ENCODE measurements around the gene FAM24A.
A peak's percentile ranks its signal among the peaks of the same experiment; 100 is the strongest.
"Not testable (repeated sequence)": the region's sequence is repeated elsewhere in the genome, so short reads cannot be mapped to it uniquely, and the experiment has no call there.

The FAM24A gene

DNA sequence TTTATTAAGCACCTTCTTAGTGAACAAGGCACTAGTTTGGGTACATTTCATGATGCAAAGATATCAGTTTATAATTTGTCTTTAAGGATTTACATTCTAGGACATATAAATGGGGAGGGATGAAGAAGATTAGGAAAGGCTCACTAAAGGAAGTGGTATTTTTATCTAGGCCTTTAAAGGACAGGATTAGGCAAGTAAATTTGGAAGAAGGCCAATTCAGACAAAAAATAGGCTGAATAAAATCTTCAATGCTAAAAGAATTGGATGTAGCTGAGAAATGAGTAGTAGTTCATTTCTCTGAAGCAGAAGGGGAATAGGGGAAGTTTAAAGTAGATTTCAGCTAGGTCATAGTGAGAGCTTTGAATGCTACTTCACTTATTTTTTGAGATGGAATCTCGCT lies 26.2 kb upstream of the FAM24A start:
- Mint-ChIP-seq H3K27ac (no peak overlapping the region), H3K27me3 (no peaks in the 10 kb centered on the region), H3K4me3 (no peak overlapping the region), H3K4me1 (peaks cover 11% of the 10 kb centered on the region), H3K9me3 (no peaks in the 10 kb centered on the region), H3K36me3 (peaks cover 16% of the 10 kb centered on the region)
- ATAC-seq, result no peak

DNA sequence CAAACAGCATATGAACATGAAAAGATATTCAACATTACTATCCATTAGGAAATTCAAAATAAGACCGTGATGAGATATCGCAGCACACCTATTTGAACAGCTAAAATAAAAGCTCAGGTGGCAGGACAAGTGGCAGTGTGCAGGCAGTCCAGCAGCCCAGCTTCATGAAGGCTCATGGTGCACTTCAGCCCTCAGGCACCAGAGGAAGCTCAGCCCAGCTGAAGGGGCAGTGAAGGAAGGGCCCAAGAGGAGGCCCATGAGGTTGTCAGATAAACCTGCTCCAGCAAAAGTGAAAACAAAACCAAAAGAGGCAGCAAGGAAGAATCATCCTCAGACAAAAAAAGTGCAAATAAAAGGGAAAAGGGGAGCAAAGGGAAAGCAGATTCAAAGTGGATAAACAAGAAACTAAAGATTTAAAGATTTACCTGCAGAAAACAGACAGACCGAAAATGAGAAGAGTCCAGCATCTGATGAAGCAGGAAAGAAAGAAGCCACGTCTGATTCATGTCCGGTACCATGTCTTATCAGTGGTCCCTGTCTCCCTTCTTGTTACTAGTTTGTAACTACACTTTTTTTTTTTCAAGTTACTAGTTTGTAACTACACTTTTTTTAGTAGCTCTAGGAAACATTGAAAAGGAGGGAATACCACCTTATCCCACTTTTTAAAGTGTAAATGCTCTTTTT lies 16.0 kb upstream of the FAM24A start:
- Mint-ChIP-seq H3K4me3 (no peak overlapping the region), H3K36me3 (no peaks in the 10 kb centered on the region), H3K27me3 (no peaks in the 10 kb centered on the region), H3K9me3 (no peaks in the 10 kb centered on the region), H3K4me1 (no peaks in the 10 kb centered on the region), H3K27ac (no peak overlapping the region)
- ATAC-seq, result no peak

DNA sequence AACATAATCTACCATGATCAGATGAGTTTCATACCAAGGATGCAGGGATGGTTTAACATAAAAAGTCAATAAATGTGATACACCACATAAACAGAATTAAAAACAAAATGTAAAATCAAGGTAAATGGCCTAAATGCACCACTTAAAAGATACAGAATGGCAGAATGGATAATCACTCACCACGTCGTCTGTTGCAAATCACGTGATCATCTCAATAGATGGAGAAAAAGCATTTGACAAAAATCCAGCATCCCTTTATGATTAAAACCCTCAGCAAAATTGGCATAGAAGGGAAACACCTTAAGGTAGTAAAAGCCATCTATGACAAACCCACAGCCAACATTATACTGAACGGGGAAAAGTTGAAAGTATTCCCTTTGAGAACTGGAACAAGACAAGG lies 6.5 kb upstream of the FAM24A start:
- not testable (repeated sequence) for H3K27ac Mint-ChIP-seq, H3K4me3 Mint-ChIP-seq, ATAC-seq, H3K4me1 Mint-ChIP-seq
- H3K36me3 Mint-ChIP-seq, result peaks cover 13% of the 10 kb centered on the region
- H3K9me3 Mint-ChIP-seq, result peaks cover 11% of the 10 kb centered on the region
- peaks cover 30% of the 10 kb centered on the region for H3K27me3 Mint-ChIP-seq

DNA sequence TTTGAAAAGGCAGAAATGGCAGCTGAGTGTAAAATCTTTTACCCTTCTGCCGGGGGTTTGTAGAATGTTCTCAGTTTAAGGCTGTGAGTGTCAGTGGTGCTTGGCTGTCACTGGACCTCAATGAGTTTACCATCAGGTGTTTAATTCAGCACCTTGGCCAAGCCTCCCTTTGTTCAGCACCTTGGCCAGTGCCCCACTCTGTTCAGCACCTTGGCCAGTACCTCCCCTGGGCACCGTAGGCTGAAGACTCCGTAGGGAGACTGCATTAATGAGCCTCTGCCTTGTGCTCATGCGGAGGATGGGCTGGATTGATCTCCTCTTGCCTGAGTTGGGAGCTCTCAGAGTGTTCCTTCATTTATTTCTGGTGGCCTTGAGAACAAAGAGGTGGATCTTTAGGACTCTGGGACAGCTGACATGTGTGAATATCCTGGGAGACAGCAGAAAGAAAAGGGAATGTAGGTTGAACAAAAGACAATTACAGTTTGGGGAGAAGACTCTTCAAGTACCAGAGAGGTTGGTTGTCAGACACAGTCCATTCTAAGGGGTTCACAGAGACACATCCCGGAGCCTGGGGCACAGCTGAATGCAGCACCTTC lies 1.6 kb downstream of the FAM24A start:
- peaks cover 2% of the 10 kb centered on the region for H3K9me3 Mint-ChIP-seq
- no peak for ATAC-seq
- H3K4me1 Mint-ChIP-seq, result no peaks in the 10 kb centered on the region
- no peaks in the 10 kb centered on the region for H3K27me3 Mint-ChIP-seq
- no peaks in the 10 kb centered on the region for H3K36me3 Mint-ChIP-seq
- no peak overlapping the region for H3K4me3 Mint-ChIP-seq
- H3K27ac Mint-ChIP-seq, result no peak overlapping the region

DNA sequence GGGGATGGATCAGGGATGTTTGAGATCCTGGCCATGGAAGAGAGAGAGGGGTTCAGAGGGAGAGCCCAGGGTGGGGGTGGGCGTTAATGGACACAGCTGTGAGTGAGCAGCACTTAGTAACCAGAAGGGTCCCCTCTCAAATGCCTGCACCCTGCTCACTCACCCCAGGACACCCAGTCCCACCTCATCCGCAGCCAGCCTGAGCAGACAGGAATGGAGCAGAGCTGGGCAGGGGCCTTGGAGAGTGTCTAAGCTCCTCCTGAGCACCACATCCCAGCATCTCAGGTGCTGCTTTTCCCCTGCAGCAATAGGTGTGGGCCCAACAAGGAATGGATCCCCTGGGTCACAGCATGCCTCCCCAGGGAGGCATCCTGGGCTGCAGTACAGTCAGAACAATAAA lies 5.3 kb downstream of the FAM24A start:
- H3K4me1 Mint-ChIP-seq, result no peaks in the 10 kb centered on the region
- H3K4me3 Mint-ChIP-seq, result no peak overlapping the region
- ATAC-seq, result no peak
- no peaks in the 10 kb centered on the region for H3K27me3 Mint-ChIP-seq
- no peak overlapping the region for H3K27ac Mint-ChIP-seq
- peaks cover 5% of the 10 kb centered on the region for H3K9me3 Mint-ChIP-seq
- peaks cover 6% of the 10 kb centered on the region for H3K36me3 Mint-ChIP-seq

DNA sequence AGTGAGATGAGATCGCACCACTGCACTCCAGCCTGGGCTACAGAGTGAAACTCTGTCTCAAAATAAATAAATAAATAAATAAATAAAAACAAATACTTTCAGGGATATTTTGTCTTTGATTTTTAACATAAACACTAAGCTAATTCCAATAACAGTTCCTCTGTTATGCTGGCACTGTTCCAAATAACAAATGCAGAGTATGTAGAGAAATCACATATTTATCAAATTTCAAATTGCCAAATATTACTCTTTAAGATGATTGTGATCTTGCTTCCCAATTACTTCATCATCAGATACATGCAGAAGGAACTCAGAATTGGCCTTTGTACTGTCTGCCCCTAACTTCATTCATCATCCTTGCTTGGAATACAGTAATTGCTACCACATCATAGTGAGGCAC lies 19.7 kb downstream of the FAM24A start:
- Mint-ChIP-seq H3K36me3 (peaks cover 6% of the 10 kb centered on the region), H3K9me3 (no peaks in the 10 kb centered on the region), H3K27me3 (no peaks in the 10 kb centered on the region), H3K4me3 (no peak overlapping the region), H3K4me1 (no peaks in the 10 kb centered on the region), H3K27ac (no peak overlapping the region)
- no peak for ATAC-seq

DNA sequence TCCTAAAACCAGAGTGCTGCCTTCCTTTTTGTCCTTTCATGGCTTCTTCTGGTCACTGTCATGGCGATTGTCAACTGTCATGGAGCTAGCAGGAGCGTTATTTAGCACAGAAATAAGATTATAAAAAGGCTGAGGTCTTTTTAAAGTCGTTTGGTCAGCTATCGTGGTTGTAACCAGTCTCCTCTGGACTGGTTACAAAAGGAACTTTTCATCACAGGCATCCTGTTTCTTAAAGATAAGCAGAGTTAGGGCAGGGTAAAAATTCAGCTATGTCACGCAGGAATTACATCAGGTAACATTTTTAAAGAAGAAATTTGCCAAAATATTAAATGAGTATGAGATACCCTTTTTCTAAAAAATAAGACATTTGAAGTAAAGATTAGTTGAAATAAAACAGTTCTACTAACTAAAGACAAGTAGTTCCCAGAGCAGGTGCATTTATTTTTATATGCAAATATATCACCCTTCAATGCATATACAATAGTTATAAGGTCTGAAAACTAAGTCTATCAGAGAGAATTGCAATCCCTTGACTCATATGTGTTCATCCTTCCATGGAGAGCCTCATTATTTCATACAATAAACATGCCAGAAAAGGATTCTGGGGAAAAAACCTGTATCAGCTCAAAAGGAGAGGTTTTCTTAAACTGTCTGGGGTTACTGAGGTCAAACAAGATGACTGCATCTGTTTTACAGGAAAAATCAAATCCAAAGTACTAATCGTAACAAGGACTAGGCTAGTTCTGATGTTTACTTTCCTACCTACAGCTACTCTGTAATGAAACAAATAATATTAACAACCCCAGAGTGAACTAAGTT lies 20.9 kb downstream of the FAM24A start:
- peaks cover 11% of the 10 kb centered on the region for H3K36me3 Mint-ChIP-seq
- no peaks in the 10 kb centered on the region for H3K9me3 Mint-ChIP-seq
- ATAC-seq, result no peak
- H3K27ac Mint-ChIP-seq, result no peak overlapping the region
- H3K27me3 Mint-ChIP-seq, result no peaks in the 10 kb centered on the region
- no peak overlapping the region for H3K4me3 Mint-ChIP-seq
- H3K4me1 Mint-ChIP-seq, result no peaks in the 10 kb centered on the region

DNA sequence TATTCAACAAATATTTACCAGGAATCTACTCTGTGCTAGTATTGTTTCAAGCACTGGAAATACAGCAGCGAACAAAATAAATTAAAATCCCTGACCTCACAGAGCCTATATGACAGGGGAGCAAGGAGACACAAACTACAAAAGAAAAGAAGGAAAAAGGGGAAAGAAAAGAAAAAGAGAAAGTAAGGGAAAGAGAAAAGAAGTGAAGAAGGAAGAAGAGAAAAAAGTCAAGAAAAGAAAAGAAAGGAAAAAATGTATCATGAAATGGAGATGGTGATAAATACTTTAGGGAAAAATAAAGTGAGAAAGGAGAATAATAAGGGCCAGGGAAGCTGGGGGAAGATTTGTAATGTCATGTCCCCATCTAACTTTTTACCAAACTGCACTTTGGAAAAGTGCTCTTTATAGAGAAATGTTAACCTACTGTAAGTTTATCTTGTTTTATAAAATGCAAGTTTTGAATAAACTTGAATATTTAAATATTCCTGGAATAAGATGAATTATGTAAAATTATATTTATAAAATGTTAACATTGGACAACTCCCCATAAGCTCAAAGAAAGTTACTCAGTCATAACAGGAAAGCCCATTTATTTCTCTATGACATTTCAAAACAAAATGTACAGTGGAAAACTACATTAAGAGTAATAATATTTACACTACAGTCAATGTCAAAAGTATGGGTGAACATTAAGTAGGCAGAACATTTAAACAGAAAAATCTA lies 28.9 kb downstream of the FAM24A start:
- H3K4me3 Mint-ChIP-seq, result no peak overlapping the region
- no peaks in the 10 kb centered on the region for H3K9me3 Mint-ChIP-seq
- no peak for ATAC-seq
- H3K27ac Mint-ChIP-seq, result no peak overlapping the region
- peaks cover 46% of the 10 kb centered on the region for H3K36me3 Mint-ChIP-seq
- no peaks in the 10 kb centered on the region for H3K4me1 Mint-ChIP-seq
- no peaks in the 10 kb centered on the region for H3K27me3 Mint-ChIP-seq

DNA sequence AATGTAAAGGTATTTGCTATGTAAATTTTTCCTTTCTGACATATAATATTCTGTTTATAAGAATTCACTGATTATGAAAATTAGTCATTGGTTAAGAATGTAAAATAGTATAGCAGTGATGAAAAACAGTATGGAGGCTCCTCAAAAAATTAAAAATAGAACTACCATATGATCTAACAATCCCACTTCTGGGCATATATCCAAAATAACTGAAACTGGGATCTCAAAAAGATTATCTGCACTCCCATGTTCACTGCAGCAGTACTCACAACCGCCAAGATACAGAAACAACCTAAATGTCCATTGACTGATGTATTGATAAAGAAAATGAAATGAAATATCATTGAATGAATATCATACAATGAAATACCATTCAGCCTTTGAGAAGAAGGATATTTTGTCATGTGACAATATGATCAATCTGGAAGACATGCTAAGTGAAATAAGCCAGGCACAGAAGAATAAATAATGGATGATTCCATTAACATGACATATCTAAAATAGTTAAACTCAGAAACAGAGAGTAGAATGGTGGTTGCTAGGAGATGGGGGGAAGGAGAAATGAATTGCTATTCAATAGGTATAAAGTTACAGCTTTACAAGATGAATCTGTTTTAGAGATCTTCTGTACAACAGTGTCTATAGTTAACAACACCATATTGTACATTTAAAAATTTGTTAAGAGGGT lies 29.6 kb downstream of the FAM24A start:
- H3K27ac Mint-ChIP-seq, result no peak overlapping the region
- H3K36me3 Mint-ChIP-seq, result peaks cover 51% of the 10 kb centered on the region
- no peaks in the 10 kb centered on the region for H3K4me1 Mint-ChIP-seq
- no peak overlapping the region for H3K4me3 Mint-ChIP-seq
- no peaks in the 10 kb centered on the region for H3K9me3 Mint-ChIP-seq
- no peak for ATAC-seq
- H3K27me3 Mint-ChIP-seq, result no peaks in the 10 kb centered on the region

DNA sequence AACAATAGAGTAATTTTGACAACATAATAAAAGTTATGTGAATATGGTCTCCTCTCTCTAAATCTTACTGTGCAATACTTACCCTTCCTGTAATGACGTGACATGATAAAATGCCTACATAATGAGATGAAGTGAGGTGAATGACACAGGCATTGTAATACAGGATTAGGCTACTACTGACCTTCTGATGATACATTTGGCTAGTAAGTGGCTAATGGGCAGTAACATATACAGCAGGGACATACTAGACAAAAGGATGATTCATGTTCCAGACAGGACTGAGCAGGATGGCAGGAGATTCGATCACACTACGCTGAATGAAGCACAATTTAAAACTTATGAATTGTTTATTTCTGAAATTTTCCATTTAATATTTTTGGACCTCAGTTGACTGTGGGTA lies 38.9 kb downstream of the FAM24A start:
- Mint-ChIP-seq H3K9me3 (no peaks in the 10 kb centered on the region), H3K4me1 (peaks cover 16% of the 10 kb centered on the region), H3K36me3 (peaks cover 37% of the 10 kb centered on the region), H3K27ac (no peak overlapping the region), H3K27me3 (no peaks in the 10 kb centered on the region), H3K4me3 (no peak overlapping the region)
- ATAC-seq, result no peak

DNA sequence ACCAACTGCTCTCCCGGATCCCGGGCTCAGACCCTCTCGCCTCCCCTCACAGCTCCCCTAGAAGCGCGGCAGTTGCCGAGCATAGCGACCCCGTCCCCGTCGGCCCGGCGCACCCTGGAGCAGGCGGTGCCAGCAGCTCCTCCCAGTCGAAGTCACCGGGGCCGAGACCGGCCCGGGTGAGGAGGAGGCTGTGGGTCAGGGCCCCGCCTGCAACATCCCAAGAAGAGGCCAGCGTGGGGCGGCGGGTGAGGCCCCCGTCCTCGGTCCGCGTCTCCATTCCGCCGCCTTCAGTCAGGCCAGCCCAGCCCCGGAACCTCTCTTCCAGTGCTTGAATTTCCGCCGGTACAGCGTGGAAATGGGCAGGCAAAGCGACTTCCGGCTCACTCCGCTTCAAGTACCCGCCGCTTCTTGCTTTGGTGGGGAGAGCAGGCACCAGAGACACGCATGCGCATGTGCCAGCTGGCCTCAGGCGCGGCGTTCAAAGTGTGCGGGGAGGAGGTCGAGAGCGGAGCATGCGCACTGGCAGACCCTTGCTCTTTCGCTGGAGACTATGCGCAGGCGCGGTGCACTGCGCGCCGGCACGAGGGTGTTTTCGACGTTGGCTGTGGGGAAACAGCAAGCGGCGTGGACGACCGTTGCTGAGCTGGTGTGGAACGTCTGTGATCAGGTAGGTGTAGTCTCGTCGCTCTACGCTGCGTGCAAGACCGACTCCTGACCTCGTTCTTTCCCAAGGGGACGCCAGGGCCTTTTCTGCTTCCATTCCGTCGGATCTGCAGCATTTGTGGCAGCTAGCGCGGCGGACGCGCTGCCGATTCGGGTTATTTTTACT lies 43.7 kb downstream of the FAM24A start, which contains the start of gene C10orf88:
C10orf88 (minus strand) TSS at position 326 of the 829 bp plus-strand sequence; CDS start at position 277, 49 bp downstream.
- Mint-ChIP-seq H3K27me3 (no peaks in the 10 kb centered on the region), H3K27ac (peak within 1 kb of the TSS; percentile 73)
- peak; percentile 98 for ATAC-seq

DNA sequence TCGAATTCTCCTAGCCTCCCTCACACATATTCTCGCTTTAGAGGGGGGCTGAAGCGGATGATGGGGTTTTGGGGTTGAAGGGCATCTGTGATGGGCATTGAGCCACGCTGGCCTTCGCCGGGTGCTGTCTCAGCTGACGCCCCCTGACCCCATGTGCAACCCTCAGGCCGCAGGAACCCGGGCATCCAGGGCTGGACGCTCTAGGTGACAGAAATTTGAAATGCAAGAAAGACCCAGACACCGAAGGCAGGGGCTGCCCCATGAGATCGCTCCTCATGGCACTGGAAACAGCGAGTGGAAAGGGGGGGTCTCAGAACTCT lies 44.3 kb downstream of the FAM24A start:
- Mint-ChIP-seq H3K4me3 (peak overlapping the region; percentile 79), H3K27ac (peak overlapping the region; percentile 73), H3K27me3 (no peaks in the 10 kb centered on the region), H3K9me3 (no peaks in the 10 kb centered on the region), H3K36me3 (peaks cover 9% of the 10 kb centered on the region), H3K4me1 (peaks cover 16% of the 10 kb centered on the region)
- ATAC-seq, result no peak

More for the DNA sequence above, 43.7 kb downstream of the FAM24A start, which contains the start of gene C10orf88:
- Mint-ChIP-seq H3K9me3 (no peaks in the 10 kb centered on the region), H3K4me1 (peaks cover 16% of the 10 kb centered on the region), H3K4me3 (peak within 1 kb of the TSS; percentile 79), H3K36me3 (peaks cover 9% of the 10 kb centered on the region)

DNA sequence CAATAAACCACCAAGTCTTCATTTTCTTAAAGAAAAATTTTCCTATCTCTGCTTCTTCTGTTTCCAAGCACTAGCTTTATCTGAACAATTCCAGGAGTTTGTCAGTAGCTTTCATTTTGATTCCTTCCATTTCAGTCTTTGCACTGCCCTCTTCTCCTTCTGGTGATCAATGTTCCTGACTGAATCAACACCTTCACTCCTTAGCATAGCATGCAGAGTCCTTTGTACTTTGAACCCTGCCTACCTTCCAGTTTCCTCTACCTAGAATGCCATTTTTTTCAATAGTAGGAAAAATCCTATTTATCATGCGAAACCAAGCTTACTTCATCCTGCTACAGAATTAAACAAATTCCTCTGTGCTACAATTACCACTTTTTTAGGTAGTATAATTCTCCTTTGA lies 45.5 kb downstream of the FAM24A start:
- Mint-ChIP-seq H3K9me3 (no peaks in the 10 kb centered on the region), H3K4me3 (no peak overlapping the region), H3K27ac (no peak overlapping the region), H3K36me3 (peaks cover 4% of the 10 kb centered on the region), H3K27me3 (no peaks in the 10 kb centered on the region), H3K4me1 (peaks cover 16% of the 10 kb centered on the region)
- no peak for ATAC-seq

DNA sequence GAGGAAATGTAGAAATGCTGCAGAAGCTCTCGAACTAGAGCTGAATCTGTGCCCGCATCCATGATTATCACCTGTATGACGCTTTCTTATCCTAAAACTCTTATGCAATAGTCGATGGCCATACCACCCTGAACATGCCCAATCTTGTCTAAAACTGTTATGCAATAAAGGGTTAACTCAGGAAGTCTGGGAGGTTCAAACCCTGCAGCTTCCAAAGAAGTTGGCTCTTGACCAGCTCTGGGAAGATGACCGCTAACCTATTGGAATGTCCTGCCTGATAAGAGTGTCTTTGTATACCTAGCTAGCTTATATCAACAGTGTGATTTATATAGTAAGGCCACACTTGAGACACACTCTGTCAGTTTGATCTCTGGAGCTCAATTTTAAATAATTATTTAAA lies 47.1 kb downstream of the FAM24A start:
- H3K36me3 Mint-ChIP-seq, result peaks cover 9% of the 10 kb centered on the region
- H3K9me3 Mint-ChIP-seq, result no peaks in the 10 kb centered on the region
- ATAC-seq, result no peak
- H3K4me1 Mint-ChIP-seq, result peaks cover 12% of the 10 kb centered on the region
- no peaks in the 10 kb centered on the region for H3K27me3 Mint-ChIP-seq
- H3K4me3 Mint-ChIP-seq, result no peak overlapping the region
- H3K27ac Mint-ChIP-seq, result no peak overlapping the region
